NCI-H1436 (cell line): ENCODE measurements around the gene LRRC14B.
"Not testable (repeated sequence)": the region's sequence is repeated elsewhere in the genome, so short reads cannot be mapped to it uniquely, and the experiment has no call there.

Experiments used
- DNase-seq: peaks from one replicate; lab custom pipeline; 2025; lab: John Stamatoyannopoulos, UW

The LRRC14B gene

DNA sequence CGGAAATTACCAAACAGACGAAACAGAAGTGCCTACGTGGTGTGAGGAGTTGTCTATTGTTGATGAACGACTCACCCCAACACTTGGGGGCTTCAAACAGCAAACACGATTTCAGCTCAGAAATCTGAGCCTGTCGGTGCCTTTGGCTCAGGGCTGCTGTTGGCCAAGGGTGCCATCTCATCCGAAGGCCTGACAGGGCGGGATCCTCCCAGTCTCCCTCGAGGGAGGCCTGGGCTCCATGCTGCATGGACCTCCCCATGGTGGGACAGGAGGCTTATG lies 1.3 kb downstream of the LRRC14B start:
- DNase-seq, result no peak

DNA sequence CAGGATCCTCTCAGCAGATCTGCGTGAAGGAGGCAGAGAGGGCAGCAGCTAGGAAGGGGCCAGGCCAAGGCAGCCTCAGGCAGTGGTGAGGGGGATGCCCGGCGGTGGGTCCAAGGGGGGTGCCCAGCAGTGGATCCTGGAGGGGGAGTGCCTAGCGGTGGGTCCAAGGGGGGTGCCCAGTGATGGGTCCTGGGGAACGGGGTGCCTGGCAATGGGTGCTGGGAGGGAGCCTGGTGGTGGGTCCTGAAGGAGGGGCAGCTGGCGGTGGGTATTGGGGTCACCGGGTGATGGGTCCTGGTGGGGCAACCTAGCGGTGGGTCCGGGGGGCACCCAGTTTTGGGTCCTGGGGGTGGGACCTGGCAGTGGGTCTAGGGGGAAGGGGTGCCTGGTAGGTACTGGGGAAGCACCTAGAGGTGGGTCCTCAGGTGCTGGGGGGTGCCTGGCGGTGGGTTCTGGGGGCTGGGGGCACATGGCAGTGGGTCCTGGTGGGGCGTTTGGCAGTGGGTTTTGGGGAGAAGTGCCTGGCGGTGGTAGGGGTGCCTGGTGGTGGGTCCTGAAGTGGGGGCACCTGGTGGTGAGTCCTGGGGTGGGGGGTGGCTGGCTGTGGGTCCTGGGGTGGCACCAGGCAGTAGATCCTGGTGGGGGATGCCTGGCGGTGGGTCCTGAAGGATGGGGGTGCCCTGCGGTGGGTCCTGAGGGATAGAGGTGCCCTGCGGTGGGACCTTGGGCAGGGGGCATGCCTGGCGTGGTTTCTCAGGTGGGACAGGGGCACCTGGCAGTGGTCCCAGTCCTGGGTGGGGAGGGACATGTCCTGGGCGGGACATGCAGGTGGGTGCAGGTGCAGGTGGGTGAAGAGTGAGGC lies 1.9 kb downstream of the LRRC14B start:
- DNase-seq, result no peak

DNA sequence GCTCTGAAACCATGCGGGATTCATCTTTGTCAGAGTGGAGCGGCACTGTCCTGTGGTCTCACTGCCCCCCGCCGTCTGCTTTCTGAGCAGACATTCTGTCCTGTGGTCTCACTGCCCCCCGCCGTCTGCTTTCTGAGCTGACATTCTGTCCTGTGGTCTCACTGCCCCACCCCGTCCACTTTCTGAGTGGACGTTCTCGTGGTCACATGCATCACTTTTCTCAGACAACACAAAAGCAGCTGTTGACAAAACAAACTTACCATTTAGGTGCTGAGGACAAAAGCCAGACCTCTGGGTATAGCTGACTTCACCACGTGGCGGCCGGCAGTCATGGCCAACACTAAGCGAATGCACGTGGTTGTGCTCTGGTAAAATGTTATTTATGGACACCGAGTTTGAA lies 2.8 kb downstream of the LRRC14B start:
- DNase-seq, result no peak

DNA sequence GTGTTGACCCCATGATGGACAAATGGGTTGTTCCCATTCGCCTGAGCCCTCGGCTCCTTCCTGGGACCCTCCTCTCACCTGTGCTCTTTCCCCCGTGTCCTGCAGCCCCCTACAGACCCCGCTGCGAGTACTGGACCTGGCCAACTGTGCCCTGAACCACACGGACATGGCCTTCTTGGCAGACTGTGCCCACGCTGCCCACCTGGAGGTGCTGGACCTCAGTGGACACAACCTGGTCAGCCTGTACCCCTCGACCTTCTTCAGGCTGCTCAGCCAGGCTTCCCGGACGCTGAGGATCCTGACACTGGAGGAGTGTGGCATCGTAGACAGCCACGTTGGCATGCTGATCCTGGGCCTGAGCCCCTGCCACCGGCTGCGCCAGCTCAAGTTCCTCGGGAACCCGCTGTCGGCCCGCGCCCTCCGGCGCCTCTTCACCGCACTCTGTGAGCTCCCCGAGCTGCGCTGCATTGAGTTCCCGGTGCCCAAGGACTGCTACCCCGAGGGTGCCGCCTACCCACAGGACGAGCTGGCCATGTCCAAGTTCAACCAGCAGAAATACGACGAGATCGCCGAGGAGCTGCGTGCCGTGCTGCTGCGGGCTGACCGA lies 3.4 kb downstream of the LRRC14B start:
- DNase-seq, result no peak

DNA sequence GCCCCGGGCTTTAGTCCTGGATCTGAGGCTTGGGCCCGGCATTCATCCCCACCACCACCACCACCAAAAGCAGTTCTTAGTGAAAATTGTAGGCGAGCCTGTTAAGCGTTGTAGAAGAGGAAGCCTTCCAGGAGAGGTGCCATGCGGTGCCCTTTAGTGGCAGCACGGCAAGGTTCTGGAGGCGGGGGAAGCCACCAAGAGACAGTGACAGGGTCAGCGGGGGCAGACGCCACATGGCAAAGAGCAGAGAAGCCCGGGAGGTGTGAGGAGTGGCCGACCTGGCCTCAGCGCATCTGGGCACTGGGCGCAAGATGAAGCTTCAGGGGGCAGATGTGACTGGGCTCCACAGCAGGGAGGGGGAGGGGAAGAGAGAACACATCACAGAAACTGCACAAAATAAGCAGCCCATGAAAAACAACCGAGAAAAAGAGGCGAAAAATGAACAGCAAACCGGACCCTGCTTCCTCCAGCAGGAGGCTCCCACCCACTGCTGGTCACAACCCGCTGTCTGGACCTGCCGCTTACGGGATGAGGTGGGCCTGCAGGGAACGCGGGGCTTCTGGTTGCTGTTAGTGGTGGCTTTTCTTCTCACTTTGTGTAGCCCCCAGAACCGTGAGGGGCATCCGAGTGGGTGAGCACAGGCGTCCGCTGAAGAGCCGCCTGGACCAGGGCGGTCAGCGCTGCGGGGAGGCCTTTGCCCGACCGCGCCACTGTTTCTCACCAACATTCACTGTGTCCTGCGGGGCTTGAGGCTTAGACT lies 4.3 kb downstream of the LRRC14B start:
- no peak for DNase-seq

DNA sequence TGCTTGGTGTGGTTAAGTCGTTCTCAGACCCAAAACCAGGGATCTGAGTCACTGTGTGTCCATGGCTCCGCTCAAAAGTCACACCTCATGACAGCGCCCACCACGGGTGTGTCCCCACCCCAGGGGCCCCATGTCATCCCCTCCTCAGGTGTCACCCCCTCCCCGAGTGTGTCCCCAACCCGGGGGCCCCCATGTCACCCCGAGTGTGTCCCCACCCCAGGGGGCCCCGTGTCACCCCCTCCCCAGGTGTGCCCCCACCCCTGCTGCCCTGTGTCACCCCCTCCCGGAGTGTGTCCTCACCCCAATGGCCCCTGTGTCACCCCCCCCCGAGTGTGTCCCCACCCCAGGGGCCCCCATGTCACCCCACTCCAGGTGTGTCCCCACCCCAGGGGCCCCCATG lies 5.1 kb downstream of the LRRC14B start:
- DNase-seq, result no peak

DNA sequence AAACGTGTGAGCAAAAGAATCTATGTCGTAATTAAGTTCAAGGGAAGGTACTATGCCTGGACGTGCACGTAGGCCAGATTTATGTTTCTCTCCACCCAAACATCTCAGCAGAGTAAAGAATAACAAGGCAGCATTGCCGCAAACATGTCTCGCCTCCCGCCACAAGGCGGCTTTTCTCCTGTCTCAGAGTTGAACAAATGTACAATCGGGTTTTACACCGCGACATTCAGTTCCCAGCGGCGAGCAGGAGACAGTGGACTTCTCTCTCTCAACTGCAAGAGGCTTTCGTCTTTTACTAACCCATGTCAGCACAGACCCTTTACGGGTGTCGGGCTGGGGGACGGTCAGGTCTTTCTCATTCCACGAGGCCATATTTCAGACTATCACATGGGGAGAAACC lies 5.7 kb downstream of the LRRC14B start:
- DNase-seq, result not testable (repeated sequence)

DNA sequence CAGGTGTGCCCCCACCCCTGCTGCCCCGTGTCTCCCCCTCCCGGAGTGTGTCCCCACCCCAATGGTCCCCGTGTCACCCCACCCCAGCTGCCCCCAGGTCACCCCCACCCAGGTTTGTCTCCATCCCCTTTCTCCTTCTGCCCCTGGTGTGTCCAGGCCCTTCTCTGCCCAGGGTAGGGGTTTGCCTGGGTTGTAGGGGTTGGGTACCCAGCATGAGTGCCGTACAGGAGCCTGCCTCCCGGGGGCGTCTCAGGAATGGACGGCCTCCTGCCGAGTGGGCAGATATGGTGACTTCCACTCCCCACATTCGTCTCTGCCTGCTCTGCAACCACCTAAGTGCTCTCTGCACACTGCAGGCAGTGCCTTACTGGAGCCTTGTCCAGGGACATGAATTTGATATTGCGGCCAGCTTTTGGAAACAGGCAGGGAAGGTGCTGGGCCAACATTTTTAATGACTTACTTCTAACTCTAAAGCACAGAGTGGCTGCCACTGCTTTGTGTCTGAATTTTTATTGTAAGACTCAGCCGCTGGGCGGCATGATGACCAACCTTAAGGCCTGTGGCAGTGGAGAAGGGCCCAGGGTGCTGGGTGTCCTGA lies 6.7 kb downstream of the LRRC14B start:
- no peak for DNase-seq

DNA sequence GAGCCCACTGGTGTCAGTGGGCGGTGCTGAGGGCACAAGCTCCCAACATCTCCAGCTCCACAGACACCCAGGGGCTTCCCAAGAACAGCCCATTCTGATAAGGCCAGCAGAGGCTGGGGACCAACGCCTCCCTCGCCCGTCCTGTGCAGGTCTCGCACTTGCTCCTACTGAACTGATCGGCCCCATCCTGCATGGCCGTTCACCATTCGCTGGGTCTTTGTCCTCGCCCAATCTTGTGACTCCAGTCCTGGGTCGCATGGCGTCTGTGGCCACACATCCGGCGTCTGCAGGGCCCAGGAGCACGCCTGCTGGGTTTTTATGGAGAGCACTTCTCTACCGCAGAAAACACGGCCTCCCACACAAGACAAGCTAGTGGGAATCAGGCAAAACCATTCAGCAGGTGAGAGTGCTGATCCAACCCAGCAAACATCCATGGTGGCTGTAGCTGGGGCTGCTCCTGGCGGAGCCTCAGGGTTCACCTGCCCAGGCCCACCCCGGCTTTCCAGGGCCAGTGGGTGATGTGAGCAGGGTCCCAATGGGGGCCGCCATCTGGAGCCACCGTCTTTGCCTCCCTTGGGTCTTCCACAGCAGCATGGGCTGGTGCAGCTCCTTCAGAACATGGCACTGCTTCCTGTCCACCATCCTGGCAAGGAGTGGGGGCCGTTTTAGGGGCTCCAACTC lies 7.4 kb downstream of the LRRC14B start:
- no peak for DNase-seq

DNA sequence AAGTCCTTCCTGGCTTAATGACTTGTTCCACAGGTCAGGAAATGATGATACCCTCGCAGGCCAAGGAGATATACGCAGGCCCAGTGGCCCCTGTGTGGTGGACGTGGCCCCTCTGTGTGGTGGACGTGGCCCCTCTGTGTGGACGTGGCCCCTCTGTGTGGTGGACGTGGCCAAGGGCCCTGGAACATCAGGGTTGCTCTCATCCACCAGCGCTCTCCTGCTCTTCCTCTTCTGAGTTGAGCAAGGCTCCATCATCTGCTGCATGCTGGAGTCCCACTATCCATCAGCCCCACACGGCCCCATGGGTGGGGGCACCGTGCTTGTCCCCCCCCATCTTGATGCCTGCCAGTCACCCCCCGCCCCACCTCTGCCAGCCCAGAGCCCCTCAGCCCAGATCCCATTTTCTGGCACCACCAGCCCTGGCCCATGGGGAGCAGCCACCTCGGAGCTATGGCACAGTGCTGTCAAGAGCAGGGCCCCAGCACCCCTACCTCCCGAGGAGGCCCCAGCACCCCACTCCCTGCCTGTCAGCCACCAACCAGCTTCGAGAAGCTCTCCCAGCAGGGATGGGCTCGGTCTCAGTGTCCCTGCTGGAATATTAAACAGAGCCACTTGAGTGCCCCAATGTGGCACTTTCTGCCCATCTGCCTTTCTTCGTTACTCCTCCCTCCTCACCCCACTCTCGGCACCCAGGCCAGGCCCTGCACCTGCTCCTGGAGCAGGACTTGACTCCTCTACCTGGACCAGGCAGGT lies 8.1 kb downstream of the LRRC14B start:
- no peak for DNase-seq

DNA sequence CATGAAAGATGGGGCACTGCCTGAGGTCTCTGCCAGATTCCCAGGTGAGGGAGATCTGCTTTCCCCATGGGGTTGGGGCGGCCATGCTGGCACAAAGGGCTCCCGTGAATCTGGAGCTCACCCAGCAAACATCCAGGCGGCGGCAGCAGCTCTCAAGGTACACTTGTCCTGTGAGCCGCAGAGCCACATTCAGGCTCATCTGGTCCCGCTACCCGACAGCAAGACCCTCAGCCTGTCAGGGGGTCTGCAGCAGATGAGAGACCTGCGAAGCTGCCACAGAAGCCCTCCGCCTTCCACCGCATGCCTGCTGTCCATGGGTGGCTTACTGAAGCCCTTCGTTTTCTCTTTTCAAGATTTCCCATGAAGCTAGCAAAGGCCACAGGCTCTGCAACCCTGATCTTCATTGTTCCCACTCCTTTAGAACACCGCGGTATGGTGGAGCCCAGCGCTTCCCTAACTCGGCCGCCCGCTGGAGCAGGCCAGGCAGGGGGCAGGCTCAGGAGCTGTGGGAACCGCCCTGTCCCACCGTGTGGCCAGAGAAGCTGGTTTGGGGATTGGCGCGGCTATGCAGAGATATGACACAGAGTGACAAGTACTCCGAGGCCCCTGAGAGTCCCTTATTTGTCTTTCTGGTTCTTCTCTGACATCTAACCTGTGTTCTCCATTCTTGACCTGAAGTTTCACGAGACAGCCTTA lies 8.8 kb downstream of the LRRC14B start:
- no peak for DNase-seq

DNA sequence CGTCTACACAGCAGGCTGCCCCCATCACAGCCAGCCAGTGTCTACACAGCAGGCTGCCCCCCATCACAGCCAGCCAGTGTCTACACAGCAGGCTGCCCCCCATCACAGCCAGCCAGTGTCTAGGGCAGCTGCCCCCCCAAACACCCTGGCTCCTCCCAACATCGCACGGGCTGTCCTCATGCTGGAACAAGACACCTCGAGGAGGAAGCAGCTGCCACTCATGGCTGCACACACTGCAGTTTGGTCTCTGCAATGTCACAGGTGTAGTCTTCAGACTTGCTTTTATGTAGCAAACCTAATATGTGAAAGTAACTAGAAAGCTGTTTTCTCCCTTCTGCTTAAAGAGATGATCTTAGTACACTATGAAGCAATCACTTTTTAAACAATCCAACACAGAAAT lies 9.7 kb downstream of the LRRC14B start:
- no peak for DNase-seq

DNA sequence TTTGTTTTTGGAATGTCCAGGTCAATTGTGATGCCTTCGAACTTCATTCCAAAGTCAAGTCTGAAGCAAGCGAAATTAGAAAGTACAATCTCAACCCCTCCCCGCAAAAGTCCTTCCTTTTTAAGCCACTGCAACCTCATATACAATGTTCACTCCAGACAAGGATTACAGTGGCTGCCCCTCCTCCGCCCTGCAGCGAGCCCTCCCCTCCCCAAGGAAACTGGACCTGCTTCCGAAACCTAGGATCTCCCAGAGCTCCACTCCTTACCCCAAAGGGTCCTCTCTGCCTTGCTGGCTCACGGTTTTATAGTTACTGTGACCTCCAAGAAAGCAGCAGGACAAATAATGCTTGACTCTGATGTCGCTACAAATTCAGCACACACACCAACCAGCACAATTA lies 10.4 kb downstream of the LRRC14B start:
- DNase-seq, result no peak

DNA sequence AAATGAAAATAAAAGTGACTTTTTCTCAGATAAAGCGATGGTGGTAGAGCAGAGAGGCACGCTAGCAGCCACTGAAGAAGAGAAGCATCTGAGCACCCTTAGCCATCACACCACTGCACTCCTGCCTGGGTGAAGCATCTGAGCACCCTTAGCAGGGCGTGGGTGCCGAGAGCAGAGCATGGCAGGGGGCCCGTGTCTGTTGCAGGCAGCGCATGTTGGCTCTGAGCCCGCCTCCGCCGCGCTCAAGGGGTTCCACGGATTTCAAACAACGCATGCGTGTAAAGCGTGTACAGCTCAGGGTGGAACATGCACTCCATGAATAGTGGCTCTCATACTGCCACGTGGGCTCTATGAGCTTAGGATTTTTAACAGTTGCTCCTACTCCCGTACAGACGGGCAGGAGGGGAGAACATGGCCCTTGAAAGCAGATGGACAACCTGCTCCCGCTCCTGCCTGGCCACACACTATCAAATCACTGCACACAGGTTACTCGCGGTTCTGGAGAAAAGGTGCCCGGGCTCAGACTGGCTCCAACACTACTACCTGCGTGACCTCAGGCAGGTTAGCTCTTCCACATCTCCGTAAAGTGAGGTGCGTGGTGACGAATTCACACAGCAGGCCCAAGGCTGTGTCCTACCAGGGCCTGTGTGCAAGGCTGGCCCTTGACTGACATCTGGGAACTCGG lies 12.1 kb downstream of the LRRC14B start:
- DNase-seq, result no peak

DNA sequence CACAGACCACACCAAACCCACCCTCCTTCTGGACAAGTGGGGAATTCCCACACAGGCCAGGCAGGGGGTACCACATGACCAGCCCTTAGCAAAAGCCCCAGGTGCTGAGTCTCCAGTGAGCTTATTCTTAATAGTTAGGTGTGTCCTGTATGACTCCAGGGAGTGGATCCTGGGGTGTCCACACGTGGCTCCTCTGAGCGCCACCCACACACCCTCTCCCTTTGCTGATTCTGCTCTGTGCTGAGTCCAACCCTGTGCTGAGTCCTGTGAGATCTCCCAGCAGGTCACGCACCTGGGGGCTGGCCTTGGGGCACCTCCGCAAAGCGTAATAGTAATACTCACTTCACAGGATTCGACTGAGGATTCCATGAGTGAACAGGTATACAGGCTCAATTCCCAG lies 12.7 kb downstream of the LRRC14B start:
- DNase-seq, result no peak

DNA sequence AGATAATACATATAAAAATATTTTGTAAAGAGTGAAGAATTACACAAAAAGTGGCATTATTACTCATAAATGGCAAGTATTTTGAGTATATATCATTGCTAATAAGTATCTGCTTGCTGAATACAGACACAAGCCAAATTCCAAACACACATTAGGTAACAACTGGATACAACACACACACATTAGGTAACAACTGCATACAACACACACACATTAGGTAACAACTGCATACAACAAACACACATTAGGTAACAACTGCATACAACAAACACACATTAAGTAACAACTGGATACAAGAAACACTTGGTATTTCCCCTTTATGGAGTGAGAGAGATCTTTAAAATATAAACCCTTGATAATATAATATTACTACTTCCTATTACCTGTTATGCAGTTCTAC lies 13.2 kb downstream of the LRRC14B start:
- no peak for DNase-seq

DNA sequence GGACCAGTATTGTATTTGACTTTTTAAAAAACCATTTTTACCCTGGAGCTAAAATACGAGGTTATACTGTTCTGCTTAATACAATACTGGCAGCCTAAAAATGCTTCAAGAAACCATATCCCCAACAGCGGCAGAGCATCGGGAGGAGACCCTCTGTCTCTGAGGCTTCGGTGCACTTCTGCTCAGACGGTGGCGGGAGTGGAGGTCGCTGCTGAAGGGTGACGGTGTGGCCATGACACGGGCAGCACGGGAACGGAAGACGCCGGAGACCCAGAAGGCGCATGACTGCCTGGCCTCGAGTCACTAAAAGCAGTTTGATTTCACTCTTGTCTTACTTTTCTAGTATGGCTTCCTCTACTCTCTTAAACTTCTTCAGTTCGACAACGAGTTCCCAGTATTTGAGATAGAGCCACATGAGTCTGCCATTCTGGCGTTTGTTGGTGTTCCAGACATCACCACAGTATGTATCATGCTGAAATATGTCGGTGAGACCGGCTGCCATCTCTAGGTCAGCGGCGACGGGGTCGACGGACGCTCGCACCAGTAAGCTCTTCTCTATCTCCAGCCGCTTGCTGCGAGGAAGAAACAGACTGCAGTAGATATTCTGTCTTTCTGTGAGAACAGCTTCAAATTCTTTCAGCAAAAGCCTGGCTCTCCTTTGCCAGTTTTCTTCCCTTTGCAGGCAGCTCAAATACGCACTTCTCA lies 13.8 kb downstream of the LRRC14B start:
- DNase-seq, result no peak

DNA sequence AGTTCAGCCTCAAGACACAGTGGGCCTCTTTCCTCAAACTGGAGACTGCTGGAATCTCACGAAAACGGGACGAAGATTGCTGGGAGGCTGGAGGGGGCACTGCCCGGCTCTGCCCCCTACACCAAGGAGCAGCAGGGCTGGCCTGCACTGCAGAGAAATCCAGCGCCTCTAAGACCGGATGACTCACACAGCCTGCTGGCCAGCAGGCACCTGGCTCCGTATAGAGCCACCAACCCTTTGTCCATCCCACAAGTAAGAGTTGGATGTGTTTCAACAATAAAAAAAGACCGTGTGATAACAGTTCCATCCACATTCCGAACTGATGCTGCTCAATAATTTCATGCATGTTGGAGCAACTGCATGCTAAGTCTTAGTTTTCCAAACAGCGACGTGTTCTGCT lies 15.1 kb downstream of the LRRC14B start:
- DNase-seq, result no peak

DNA sequence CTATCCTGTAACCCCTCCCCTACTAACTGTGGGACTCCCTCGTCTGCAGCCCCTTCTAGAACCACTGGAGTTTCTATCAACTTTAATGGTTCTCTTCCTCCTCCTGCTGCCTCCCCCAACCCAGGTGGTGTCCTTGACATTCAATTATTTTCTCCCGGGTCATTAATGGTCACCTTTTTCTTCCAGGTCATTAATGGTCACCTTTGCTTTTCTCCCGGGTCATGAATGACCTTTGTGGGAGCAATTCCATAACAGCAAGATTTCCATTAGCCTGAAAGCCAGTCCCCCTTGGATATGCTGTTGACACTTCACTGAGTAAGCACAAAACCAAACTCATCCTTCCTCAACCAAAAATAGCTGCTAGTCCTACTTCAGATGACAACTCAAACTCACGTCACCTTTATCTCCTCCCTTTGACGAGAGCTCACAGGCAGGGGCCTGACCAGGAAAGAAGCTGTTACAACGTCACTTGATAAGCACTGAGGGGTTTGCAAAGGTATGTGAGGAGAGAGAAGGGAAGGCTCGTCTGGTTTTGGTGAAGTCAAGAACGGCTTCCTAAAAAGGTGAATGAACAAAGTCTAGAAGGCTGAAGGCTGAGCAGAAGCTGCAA lies 15.7 kb downstream of the LRRC14B start:
- DNase-seq, result no peak
